Measurements from ENCODE around the gene NFASC. TPM values are rescaled to one million over a fixed set of nuclear protein-coding genes. Genes with fewer than 3 reads are reported as not detected.

Gene NFASC
- total and polyA plus RNA-seq, 2 donors = 0.14 to 1.4 TPM

DNA sequence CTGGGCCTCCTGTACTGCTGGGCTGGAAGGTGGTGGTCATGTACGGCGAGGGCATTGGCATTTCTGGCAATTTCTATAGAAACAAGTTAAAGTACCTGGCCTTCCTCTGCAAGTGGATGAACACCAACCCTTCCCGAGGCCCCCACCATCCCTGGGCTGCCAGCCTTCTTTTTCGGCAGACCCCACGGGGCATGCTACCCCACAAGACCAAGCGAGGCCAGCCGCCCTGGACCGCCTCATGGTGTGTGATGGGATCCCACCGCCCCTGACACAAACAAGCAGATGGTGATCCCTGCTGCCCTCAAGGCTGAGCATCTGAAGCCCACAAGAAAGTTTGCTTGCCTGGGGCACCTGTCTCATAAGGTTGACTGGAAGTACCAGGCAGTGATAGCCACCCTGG is 76.0 kb downstream of the NFASC start:
- H3K4me1 ChIP-seq (ENCODE audit: control insufficient read depth in 2 of 2, insufficient read depth in 2 of 2, low read length in 2 of 2) = no peaks in the 10 kb centered on the region
- no peak overlapping the region for H3K4me3 ChIP-seq (ENCODE audit: low read length in 2 of 2)
- H3K9me3 ChIP-seq (ENCODE audit: control insufficient read depth in 2 of 2, insufficient read depth in 1 of 2, low read length in 1 of 2) = no peaks in the 10 kb centered on the region
- H3K27ac ChIP-seq (ENCODE audit: low read depth in 1 of 2, low read length in 1 of 2) = no peak overlapping the region
- no peak for DNase-seq (ENCODE audit: low read depth in 6 of 9, low spot score in 9 of 9)
- WGBS = 98% methylated on average over 9 of the region's 9 CpGs
- no peaks in the 10 kb centered on the region for H3K36me3 ChIP-seq (ENCODE audit: control insufficient read depth in 2 of 2, insufficient read depth in 2 of 2, low read length in 1 of 2)
- peaks cover 0 to 6% of the 10 kb centered on the region in 2 donors for H3K27me3 ChIP-seq (ENCODE audit: control insufficient read depth in 2 of 2, insufficient read depth in 1 of 2, low read length in 1 of 2)

DNA sequence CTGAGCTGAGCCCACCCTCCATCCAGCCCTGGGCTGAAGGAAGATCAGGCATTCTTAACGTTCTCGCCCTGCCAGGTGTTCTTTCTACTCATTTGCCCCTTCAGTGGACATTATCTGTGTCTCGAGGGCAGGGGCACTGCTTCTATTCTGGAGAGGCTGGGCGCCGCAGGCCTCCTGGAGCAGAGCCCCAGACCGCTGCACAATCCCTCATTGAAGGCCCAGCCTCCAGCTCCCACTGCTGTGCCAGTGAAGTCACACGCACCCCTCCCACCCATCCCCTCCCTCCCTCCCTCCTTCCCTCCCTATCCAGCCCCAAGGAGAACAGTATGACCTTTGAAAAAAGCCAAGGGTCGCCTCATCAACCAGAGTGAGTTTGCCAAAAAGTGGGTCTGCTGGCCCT is 76.7 kb downstream of the NFASC start:
- Histone ChIP-seq H3K4me1 (ENCODE audit: control insufficient read depth in 2 of 2, insufficient read depth in 2 of 2, low read length in 2 of 2) (no peaks in the 10 kb centered on the region), H3K27ac (ENCODE audit: low read depth in 1 of 2, low read length in 1 of 2) (no peak overlapping the region), H3K9me3 (ENCODE audit: control insufficient read depth in 2 of 2, insufficient read depth in 1 of 2, low read length in 1 of 2) (no peaks in the 10 kb centered on the region), H3K27me3 (ENCODE audit: control insufficient read depth in 2 of 2, insufficient read depth in 1 of 2, low read length in 1 of 2) (peaks cover 0 to 6% of the 10 kb centered on the region in 2 donors), H3K4me3 (ENCODE audit: low read length in 2 of 2) (no peak overlapping the region), H3K36me3 (ENCODE audit: control insufficient read depth in 2 of 2, insufficient read depth in 2 of 2, low read length in 1 of 2) (no peaks in the 10 kb centered on the region)
- no peak for DNase-seq (ENCODE audit: low read depth in 6 of 9, low spot score in 9 of 9)
- WGBS = 96% methylated on average over 8 of the region's 8 CpGs

DNA sequence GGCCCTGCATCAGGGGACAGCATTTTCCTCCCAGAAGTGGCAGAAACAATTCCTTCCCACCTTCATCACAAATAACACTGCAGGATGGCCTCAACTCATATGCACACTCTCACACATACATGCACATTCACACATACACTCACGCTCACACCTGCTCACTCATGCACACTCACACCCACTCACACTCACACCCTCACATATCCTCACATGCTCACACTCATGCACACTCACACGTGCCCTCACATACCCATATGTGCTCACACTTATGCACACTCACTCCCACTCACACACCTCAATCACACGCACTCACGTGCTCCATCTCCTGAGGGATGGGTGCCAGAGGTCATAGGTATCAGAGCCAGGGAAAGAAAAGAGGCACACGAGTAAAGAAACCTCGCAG is 77.1 kb downstream of the NFASC start:
- H3K9me3 ChIP-seq (ENCODE audit: control insufficient read depth in 2 of 2, insufficient read depth in 1 of 2, low read length in 1 of 2) = no peaks in the 10 kb centered on the region
- H3K27me3 ChIP-seq (ENCODE audit: control insufficient read depth in 2 of 2, insufficient read depth in 1 of 2, low read length in 1 of 2) = peaks cover 0 to 6% of the 10 kb centered on the region in 2 donors
- WGBS = 77% methylated on average over 6 of the region's 6 CpGs
- no peaks in the 10 kb centered on the region for H3K4me1 ChIP-seq (ENCODE audit: control insufficient read depth in 2 of 2, insufficient read depth in 2 of 2, low read length in 2 of 2)
- no peak overlapping the region for H3K4me3 ChIP-seq (ENCODE audit: low read length in 2 of 2)
- H3K36me3 ChIP-seq (ENCODE audit: control insufficient read depth in 2 of 2, insufficient read depth in 2 of 2, low read length in 1 of 2) = no peaks in the 10 kb centered on the region
- DNase-seq (ENCODE audit: low read depth in 6 of 9, low spot score in 9 of 9) = no peak
- no peak overlapping the region for H3K27ac ChIP-seq (ENCODE audit: low read depth in 1 of 2, low read length in 1 of 2)

DNA sequence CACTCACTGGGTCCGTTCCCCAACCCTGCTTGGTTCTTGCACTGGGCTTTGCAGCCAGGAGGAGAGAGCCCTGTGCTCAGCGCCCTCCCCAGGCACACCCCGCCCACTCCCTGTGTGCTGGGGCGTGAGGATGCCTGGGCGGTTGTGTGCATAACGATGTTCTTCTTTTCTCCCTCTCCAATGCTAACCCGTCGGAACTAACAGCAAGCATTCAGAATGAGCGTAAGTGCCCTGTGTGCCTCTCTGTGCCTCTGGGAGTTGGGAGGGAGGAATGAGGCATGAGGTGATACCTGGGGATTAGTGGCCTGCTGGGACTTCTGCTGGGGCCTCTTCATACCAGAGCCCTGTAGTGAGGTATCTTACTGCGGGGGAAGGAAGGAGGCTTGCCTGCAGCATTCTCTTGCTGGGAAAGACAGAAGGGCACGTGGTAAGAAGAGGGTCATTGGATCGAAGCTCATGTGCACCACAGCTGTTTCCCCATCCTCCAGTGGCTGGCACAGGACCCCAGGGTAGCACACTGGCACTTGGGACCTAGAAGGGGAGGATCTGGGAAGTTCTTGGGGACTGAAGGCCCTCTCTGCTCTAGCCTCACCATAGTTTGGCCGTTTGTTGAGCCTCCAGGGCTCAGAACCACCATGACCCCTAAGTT is 79.8 kb downstream of the NFASC start:
- DNase-seq (ENCODE audit: low read depth in 6 of 9, low spot score in 9 of 9) = no peak
- Histone ChIP-seq H3K9me3 (ENCODE audit: control insufficient read depth in 2 of 2, insufficient read depth in 1 of 2, low read length in 1 of 2) (no peaks in the 10 kb centered on the region), H3K27ac (ENCODE audit: low read depth in 1 of 2, low read length in 1 of 2) (no peak overlapping the region), H3K36me3 (ENCODE audit: control insufficient read depth in 2 of 2, insufficient read depth in 2 of 2, low read length in 1 of 2) (no peaks in the 10 kb centered on the region), H3K27me3 (ENCODE audit: control insufficient read depth in 2 of 2, insufficient read depth in 1 of 2, low read length in 1 of 2) (peaks cover 0 to 7% of the 10 kb centered on the region in 2 donors), H3K4me1 (ENCODE audit: control insufficient read depth in 2 of 2, insufficient read depth in 2 of 2, low read length in 2 of 2) (no peaks in the 10 kb centered on the region), H3K4me3 (ENCODE audit: low read length in 2 of 2) (no peak overlapping the region)
- 76% methylated on average over 13 of the region's 13 CpGs for WGBS

DNA sequence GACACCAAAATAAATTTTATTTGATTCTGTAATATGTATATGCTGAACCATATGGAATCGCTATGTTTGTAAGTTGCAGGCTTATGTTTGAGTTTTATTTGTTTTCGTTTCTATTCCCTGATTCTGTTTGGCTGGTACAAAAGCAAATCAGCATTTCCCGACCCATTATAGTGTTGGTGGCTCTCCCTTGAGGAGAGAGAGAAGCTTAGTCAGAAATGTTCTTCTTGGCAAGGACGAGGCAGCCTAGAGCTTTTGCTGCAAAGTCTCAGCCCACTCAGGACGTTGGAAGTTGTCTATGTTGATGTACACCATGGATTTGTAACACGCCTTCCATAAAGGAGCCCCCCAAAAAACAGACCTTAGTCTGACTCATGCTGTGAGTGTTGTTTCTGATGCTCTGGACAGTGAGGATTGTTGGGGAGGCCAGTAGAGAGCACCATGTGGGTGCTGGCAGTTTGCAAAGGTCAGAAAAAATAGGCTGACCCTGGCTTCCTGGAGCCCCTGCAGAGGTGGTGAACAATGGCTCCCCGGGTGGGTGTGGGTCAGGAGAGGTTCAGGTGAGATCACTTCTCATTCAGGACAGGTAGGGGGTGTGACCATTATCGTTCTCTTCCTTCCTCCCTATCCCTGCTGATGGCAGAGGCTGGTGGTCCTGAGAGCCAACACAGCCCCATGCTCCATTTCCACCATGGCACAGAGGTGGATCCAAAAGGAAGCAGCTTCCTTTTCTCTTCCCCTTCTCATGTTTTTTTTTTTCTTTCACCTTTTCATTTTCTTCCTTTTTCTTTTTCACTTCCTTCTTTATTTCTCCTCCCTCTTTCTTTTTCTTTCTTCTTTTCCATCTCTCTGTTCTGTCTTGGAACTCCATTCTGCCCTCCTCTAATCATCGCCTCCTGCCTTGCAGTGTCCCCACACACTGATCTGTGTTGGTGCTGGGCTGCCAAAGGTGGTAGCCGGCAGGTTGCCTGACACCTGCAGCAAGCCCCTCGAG is 88.0 kb downstream of the NFASC start:
- H3K9me3 ChIP-seq (ENCODE audit: control insufficient read depth in 2 of 2, insufficient read depth in 1 of 2, low read length in 1 of 2) = no peaks in the 10 kb centered on the region
- H3K36me3 ChIP-seq (ENCODE audit: control insufficient read depth in 2 of 2, insufficient read depth in 2 of 2, low read length in 1 of 2) = no peaks in the 10 kb centered on the region
- H3K4me1 ChIP-seq (ENCODE audit: control insufficient read depth in 2 of 2, insufficient read depth in 2 of 2, low read length in 2 of 2) = no peaks in the 10 kb centered on the region
- no peak overlapping the region for H3K27ac ChIP-seq (ENCODE audit: low read depth in 1 of 2, low read length in 1 of 2)
- no peak for DNase-seq (ENCODE audit: low read depth in 6 of 9, low spot score in 9 of 9)
- H3K4me3 ChIP-seq (ENCODE audit: low read length in 2 of 2) = no peak overlapping the region
- H3K27me3 ChIP-seq (ENCODE audit: control insufficient read depth in 2 of 2, insufficient read depth in 1 of 2, low read length in 1 of 2) = peaks cover 0 to 17% of the 10 kb centered on the region in 2 donors
- 86% methylated on average over 11 of the region's 11 CpGs for WGBS

DNA sequence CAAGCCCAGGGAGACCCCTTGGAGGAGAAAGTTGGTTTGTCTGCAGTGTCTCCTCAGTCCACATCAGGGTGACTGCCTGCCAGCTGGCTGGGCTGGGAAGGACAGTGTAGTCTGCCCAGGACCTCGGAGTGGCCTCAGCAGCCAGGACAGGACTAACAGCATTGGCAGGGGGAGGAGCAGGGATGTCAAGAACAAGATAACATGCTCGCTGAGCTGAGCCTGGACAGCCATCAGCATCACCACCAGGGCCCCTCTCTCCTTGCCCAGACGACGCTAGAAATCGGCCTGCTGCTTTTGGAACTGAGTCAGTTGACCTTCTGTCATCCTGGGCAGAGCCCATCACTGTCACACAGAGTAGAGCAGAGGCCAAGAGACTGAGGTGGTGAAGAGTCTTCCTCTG is 88.7 kb downstream of the NFASC start:
- DNase-seq (ENCODE audit: low read depth in 6 of 9, low spot score in 9 of 9) = no peak
- WGBS = 81% methylated on average over 5 of the region's 5 CpGs
- Histone ChIP-seq H3K9me3 (ENCODE audit: control insufficient read depth in 2 of 2, insufficient read depth in 1 of 2, low read length in 1 of 2) (no peaks in the 10 kb centered on the region), H3K4me3 (ENCODE audit: low read length in 2 of 2) (no peak overlapping the region), H3K36me3 (ENCODE audit: control insufficient read depth in 2 of 2, insufficient read depth in 2 of 2, low read length in 1 of 2) (no peaks in the 10 kb centered on the region), H3K27ac (ENCODE audit: low read depth in 1 of 2, low read length in 1 of 2) (no peak overlapping the region), H3K4me1 (ENCODE audit: control insufficient read depth in 2 of 2, insufficient read depth in 2 of 2, low read length in 2 of 2) (no peaks in the 10 kb centered on the region), H3K27me3 (ENCODE audit: control insufficient read depth in 2 of 2, insufficient read depth in 1 of 2, low read length in 1 of 2) (peaks cover 0 to 19% of the 10 kb centered on the region in 2 donors)

DNA sequence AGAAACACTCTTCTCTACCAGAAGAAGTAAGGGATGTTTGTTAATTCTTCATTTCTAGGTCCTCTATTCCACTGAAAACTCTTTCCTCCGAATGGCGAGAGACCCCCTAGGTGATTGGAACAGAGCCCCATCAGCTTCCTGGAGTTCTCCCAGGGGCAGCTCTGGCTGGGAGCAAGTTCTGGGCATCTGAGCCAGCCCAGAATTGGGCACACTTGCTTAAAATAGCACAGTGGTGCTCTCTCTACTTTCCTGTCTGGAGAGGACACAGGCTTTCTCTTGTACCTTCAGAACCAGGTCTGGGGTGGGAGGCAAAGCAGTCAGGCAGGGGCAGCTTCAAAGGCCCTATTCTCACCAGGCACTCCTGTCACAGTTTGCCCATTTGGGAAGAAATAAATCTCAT is 89.2 kb downstream of the NFASC start:
- no peaks in the 10 kb centered on the region for H3K4me1 ChIP-seq (ENCODE audit: control insufficient read depth in 2 of 2, insufficient read depth in 2 of 2, low read length in 2 of 2)
- DNase-seq (ENCODE audit: low read depth in 6 of 9, low spot score in 9 of 9) = no peak
- H3K27ac ChIP-seq (ENCODE audit: low read depth in 1 of 2, low read length in 1 of 2) = no peak overlapping the region
- H3K4me3 ChIP-seq (ENCODE audit: low read length in 2 of 2) = no peak overlapping the region
- peaks cover 0 to 15% of the 10 kb centered on the region in 2 donors for H3K27me3 ChIP-seq (ENCODE audit: control insufficient read depth in 2 of 2, insufficient read depth in 1 of 2, low read length in 1 of 2)
- no peaks in the 10 kb centered on the region for H3K9me3 ChIP-seq (ENCODE audit: control insufficient read depth in 2 of 2, insufficient read depth in 1 of 2, low read length in 1 of 2)
- H3K36me3 ChIP-seq (ENCODE audit: control insufficient read depth in 2 of 2, insufficient read depth in 2 of 2, low read length in 1 of 2) = no peaks in the 10 kb centered on the region
- 93% methylated on average over 2 of the region's 2 CpGs for WGBS

DNA sequence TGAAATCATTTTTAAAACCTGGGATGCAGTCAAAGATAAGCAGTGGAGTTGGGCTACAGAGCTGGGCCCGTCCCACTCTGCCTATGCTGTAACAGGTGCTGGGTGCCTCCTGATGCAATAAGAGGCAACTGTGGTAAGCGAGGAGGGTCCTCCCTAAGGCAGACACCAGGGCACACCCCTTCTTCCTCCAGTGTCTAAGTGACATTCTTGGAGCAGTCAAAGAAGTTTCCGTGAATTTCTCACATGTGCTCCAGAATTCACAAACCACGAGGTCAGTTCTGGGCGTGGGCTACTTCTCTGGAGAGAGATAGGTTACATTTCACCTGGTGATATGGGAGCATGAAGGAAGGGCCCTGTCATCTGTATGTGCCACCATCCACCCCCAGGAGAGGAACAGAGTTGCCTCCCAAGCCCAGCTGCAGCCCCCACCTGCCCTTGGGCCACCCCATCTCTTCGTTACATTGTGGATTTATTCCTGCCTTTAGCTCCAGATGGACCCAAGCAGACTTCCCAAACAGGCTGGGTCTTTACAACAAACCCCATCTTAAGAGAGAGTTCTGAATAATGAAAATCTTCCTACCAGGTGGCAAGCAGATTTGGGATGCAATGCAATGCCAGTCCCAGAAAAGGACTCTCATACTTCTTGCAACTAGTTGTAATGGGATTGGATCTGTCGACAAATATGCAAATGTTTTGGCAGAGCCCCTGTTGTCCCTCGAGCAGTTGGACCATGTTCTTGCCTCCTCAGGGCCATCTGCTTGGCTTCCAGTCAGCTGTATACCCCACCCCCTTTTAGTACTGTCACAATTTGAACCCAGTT is 89.9 kb downstream of the NFASC start:
- Histone ChIP-seq H3K4me1 (ENCODE audit: control insufficient read depth in 2 of 2, insufficient read depth in 2 of 2, low read length in 2 of 2) (no peaks in the 10 kb centered on the region), H3K27me3 (ENCODE audit: control insufficient read depth in 2 of 2, insufficient read depth in 1 of 2, low read length in 1 of 2) (peaks cover 0 to 15% of the 10 kb centered on the region in 2 donors), H3K4me3 (ENCODE audit: low read length in 2 of 2) (no peak overlapping the region), H3K9me3 (ENCODE audit: control insufficient read depth in 2 of 2, insufficient read depth in 1 of 2, low read length in 1 of 2) (no peaks in the 10 kb centered on the region), H3K36me3 (ENCODE audit: control insufficient read depth in 2 of 2, insufficient read depth in 2 of 2, low read length in 1 of 2) (no peaks in the 10 kb centered on the region), H3K27ac (ENCODE audit: low read depth in 1 of 2, low read length in 1 of 2) (no peak overlapping the region)
- 92% methylated on average over 8 of the region's 8 CpGs for WGBS
- no peak for DNase-seq (ENCODE audit: low read depth in 6 of 9, low spot score in 9 of 9)
